Esophagus (tissue), 2 donors: ENCODE results near the gene MSL2. TPM values are rescaled to one million over a fixed set of nuclear protein-coding genes. Genes with fewer than 3 reads are reported as not detected.
A peak's percentile ranks its signal among the peaks of the same experiment; 100 is the strongest.
"Not testable (repeated sequence)": the region's sequence is repeated elsewhere in the genome, so short reads cannot be mapped to it uniquely, and the experiment has no call there.

Experiments used
- H3K27ac ChIP-seq, 2 donors: one replicate each; pipeline ENCODE4 v1.5.1; 2013; ENCODE audit warnings: low read depth in 2 of 2, mild to moderate bottlenecking in 2 of 2, inconsistent platforms in 1 of 2, low read length in 1 of 2, moderate library complexity in 1 of 2
- H3K27me3 ChIP-seq, 2 donors: one replicate each; pipeline ENCODE4 v1.6.1; 2013; ENCODE audit warnings: low read length in 2 of 2, control low read depth in 1 of 2, mild to moderate bottlenecking in 1 of 2; ENCODE audit not compliant: insufficient read depth in 2 of 2, control insufficient read depth in 1 of 2
- H3K36me3 ChIP-seq, 2 donors: one replicate each; pipeline ENCODE4 v1.6.1; 2013; ENCODE audit warnings: low read length in 1 of 2; ENCODE audit not compliant: control insufficient read depth in 2 of 2, insufficient read depth in 2 of 2
- H3K4me1 ChIP-seq, 2 donors: one replicate each; pipeline ENCODE4 v1.6.1; 2013; ENCODE audit warnings: low read length in 1 of 2; ENCODE audit not compliant: control insufficient read depth in 2 of 2, insufficient read depth in 2 of 2
- H3K4me3 ChIP-seq, 2 donors: one replicate each; pipeline ENCODE4 v1.5.1; 2013; ENCODE audit warnings: low read length in 2 of 2, mild to moderate bottlenecking in 2 of 2, low read depth in 1 of 2, moderate library complexity in 1 of 2
- H3K9me3 ChIP-seq, 2 donors: one replicate each; pipeline ENCODE4 v1.6.1; 2013; ENCODE audit warnings: mild to moderate bottlenecking in 2 of 2, low read depth in 1 of 2, low read length in 1 of 2, moderate library complexity in 1 of 2; ENCODE audit not compliant: control insufficient read depth in 2 of 2, insufficient read depth in 1 of 2
- WGBS, 2 donors: extraction: QIAGEN DNeasy Blood & Tissue Kit; methylation state at CpG; one replicate each; pipeline ENCODE4 v1.1.7; 2013; 5-methylcytosine and 5-hydroxymethylcytosine counted together
- polyA plus RNA-seq, 2 donors: library from polyadenylated mRNA; stranded (reverse); fragments of 200-250 nt; gene quantifications; one replicate each; pipeline ENCODE4 v1.2.3, GENCODE V29; 2013
- donor health status: healthy with polysubstance abuse.
- donor health status: Bipolar disorder and iron deficiency.

Gene MSL2
- polyA plus RNA-seq, 2 donors: 3.1 to 4.7 TPM

DNA sequence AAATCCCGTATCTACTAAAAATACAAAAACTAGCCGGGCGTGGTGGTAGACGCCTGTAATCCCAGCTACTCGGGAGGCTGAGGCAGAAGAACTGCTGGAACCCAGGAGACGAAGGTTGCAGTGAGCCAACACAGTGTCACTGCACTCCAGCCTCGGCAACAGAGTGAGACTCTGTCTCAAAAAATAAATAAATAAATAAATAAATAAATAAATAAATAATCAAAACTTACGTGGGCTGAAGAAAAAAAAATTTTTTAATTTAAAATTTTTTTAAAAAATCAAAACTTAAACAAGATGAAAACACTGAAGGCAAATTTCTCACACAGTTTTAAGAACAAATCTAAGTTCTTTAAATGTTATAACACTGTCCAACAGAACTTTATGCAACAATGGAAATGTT, 14.4 kb downstream of the MSL2 start:
- Histone ChIP-seq H3K4me1 (peaks cover 0 to 5% of the 10 kb centered on the region in 2 donors), H3K36me3 (no peaks in the 10 kb centered on the region), H3K27ac (no peak overlapping the region), H3K27me3 (no peaks in the 10 kb centered on the region), H3K9me3 (no peaks in the 10 kb centered on the region), H3K4me3 (no peak overlapping the region)
- 89 to 90% methylated on average over 8 of the region's 8 CpGs for WGBS, 2 donors

DNA sequence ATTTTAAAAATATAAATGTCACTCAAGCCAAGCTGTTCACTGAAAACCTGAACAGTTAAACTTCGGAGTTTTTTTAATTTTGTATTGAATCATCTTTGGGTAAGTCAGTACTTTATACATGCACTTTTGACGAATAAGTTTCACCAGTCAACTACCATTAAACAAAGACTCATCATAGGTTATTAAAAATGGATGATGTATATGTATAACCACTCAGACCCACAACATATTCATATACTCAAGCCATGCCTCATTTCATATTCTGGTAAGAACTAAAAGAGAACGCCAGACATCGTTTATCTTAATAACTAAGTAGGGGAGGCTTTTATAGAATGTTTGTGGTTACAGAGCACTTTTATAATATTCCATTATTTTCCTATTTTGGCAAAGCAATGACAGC, 18.3 kb downstream of the MSL2 start:
- no peak overlapping the region for H3K27ac ChIP-seq
- H3K4me1 ChIP-seq: peaks cover 0 to 3% of the 10 kb centered on the region in 2 donors
- 48 to 54% methylated on average over 4 of the region's 4 CpGs for WGBS, 2 donors
- H3K9me3 ChIP-seq: no peaks in the 10 kb centered on the region
- no peaks in the 10 kb centered on the region for H3K36me3 ChIP-seq
- no peaks in the 10 kb centered on the region for H3K27me3 ChIP-seq
- no peak overlapping the region for H3K4me3 ChIP-seq

DNA sequence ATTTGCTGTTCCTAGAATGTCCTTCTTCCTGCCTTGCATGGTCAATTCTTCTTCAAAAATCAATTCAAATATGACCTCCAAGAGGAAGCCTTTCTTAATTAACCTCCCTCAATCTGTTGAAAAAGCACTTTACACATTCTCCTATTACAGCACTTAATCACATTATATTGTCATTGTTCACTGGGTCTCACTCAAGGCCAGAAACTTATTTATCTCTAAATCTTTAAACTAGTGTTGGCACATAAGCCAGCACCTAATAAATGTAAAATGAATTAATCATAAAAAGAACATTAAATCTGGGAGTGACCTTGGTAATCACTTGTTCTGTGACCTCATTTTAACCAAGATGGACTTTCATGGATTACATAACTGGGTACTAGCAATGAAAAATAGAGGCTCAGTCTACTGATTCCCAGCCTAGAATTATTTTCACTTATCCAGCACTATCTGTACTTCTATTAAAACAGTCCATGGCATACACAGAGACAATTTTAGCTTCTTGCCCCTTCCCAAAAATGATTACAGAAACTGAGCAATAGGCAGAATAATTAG, 22.1 kb downstream of the MSL2 start:
- H3K27ac ChIP-seq: no peak overlapping the region
- no peaks in the 10 kb centered on the region for H3K9me3 ChIP-seq
- H3K4me3 ChIP-seq: no peak overlapping the region
- peaks cover 0 to 2% of the 10 kb centered on the region in 2 donors for H3K4me1 ChIP-seq
- H3K36me3 ChIP-seq: no peaks in the 10 kb centered on the region
- no peaks in the 10 kb centered on the region for H3K27me3 ChIP-seq

DNA sequence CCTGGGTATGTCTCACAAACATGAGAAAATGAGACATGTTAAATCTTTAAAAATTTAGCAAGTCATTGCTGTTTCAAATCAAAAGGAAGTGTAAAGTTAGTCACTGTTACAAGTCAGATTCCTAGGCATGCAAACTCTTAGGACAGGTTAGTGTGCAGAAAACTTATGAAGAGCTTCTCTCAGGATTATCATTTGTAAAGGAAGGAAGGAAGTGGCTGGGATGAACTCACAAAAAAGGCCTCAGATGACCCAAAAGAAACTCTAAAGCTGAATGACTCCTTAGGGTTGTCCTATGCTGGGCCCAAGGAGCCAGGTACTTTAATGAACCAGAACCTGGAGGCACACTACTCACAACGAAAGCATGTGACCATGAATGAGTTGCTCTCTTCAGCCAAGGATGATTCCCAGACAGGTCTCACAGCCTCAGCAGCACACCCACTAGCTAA, 25.0 kb downstream of the MSL2 start:
- 29 to 53% methylated on average over 1 of the region's 1 CpG for WGBS, 2 donors
- no peaks in the 10 kb centered on the region for H3K36me3 ChIP-seq
- H3K27me3 ChIP-seq: no peaks in the 10 kb centered on the region
- H3K4me3 ChIP-seq: no peak overlapping the region
- H3K27ac ChIP-seq: peak overlapping the region in 1 of 2 donors; percentile 24
- no peaks in the 10 kb centered on the region for H3K9me3 ChIP-seq
- peaks cover 0 to 2% of the 10 kb centered on the region in 2 donors for H3K4me1 ChIP-seq

DNA sequence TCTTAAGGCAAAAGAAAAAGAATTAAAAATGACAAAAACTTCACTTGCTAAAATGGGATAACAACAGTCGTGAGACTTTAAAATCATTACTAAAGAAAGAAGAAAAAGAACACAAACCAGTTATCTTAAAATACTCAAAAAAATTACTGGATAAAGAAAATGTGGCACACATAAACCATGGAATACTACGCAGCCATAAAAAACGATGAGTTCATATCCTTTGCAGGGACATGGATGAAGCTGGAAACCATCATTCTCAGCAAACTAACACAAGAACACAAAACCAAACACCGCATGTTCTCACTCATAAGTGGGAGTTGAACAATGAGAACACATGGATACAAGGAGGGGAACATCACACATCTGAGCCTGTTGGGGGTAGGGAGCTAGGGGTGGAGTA, 27.9 kb downstream of the MSL2 start:
- not testable (repeated sequence) for H3K9me3 ChIP-seq, H3K36me3 ChIP-seq, H3K27ac ChIP-seq, H3K4me3 ChIP-seq, H3K27me3 ChIP-seq, H3K4me1 ChIP-seq
- WGBS, 2 donors: 96 to 97% methylated on average over 4 of the region's 4 CpGs

DNA sequence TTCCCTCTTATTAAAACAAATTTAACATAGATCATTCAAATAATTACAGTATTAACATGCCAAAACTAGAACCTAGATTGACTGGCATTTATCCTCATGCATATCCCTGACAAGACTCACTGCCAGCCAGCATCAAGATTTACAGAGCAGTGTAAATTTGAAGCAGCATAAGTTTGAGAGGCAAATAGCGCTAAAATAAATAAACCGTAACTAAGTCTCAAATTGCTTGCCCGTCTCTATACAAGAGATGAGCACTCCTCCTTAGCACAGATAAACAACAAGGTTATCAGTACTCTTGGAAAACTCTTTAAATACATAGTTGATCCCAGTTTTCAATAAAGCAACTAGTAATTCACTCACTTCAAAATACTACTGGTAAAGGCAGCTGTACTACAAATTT, 29.6 kb downstream of the MSL2 start:
- peaks cover 0 to 3% of the 10 kb centered on the region in 2 donors for H3K4me1 ChIP-seq
- WGBS, 2 donors: 47 to 53% methylated on average over 3 of the region's 3 CpGs

DNA sequence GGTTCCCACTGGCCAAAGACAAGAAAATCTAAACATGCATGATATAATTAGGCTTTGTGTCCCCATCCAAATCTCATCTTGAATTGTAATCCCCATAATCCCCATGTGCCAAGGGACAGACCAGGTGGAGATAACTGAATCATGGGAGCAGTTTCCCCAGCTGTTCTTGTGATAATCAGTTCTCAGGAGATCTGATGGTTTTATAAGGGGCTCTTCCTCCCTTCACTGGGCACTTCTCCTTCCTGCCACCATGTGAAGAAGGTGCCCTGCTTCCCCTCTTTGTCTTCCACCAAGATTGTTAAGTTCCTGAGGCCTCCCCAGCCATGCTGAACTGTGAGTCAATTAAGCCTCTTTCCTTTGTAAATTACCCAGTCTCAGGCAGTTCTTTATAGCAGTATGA, 32.5 kb downstream of the MSL2 start:
- not testable (repeated sequence) for H3K27ac ChIP-seq, H3K4me1 ChIP-seq, H3K4me3 ChIP-seq, H3K9me3 ChIP-seq, H3K27me3 ChIP-seq, H3K36me3 ChIP-seq

More for the DNA sequence above, 29.6 kb downstream of the MSL2 start:
- Histone ChIP-seq H3K36me3 (no peaks in the 10 kb centered on the region), H3K27ac (no peak overlapping the region), H3K9me3 (no peaks in the 10 kb centered on the region), H3K27me3 (no peaks in the 10 kb centered on the region), H3K4me3 (no peak overlapping the region)

DNA sequence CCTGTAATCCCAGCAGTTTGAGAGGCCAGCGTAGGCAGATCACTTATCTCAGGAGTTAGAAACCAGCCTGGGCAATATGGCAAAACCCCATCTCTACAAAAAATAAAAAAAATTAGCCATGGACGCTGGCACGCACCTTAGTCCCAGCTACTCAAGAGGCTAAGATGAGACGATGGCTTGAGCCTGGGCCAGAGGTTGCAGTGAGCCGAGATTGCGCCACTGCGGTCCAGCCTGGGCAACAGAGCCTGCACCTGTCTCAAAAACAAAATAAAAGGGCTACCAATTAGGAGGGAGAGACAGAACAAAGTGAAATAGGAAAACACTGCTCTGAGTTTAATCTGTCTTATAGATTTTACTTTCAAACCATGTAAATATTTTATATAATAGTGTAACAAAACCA, 33.8 kb downstream of the MSL2 start:
- Histone ChIP-seq H3K27me3 (no peaks in the 10 kb centered on the region), H3K4me1 (peaks cover 0 to 3% of the 10 kb centered on the region in 2 donors), H3K27ac (no peak overlapping the region), H3K4me3 (no peak overlapping the region), H3K36me3 (no peaks in the 10 kb centered on the region), H3K9me3 (no peaks in the 10 kb centered on the region)
- 93 to 95% methylated on average over 7 of the region's 7 CpGs for WGBS, 2 donors

DNA sequence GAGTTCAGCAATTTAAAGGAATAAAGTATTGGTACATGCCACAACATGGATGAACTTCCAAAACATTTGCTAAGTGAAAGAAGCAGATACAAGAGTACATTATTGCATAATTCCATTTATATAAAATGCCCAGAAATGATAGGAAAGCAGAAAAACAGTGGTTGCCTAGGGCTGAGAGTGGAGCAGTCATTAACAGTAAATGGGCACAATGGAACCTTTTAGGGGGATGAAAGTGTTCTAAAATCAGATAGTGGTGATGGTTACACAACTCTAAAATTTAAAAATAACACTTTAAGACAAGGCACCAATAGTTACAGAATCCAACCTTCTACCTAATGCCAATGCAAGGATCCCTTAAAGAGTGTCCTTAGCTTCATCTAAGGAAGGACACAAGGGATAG, 34.6 kb downstream of the MSL2 start:
- Histone ChIP-seq H3K9me3 (no peaks in the 10 kb centered on the region), H3K36me3 (no peaks in the 10 kb centered on the region), H3K4me1 (peaks cover 0 to 3% of the 10 kb centered on the region in 2 donors), H3K27ac (no peak overlapping the region), H3K4me3 (no peak overlapping the region), H3K27me3 (no peaks in the 10 kb centered on the region)

DNA sequence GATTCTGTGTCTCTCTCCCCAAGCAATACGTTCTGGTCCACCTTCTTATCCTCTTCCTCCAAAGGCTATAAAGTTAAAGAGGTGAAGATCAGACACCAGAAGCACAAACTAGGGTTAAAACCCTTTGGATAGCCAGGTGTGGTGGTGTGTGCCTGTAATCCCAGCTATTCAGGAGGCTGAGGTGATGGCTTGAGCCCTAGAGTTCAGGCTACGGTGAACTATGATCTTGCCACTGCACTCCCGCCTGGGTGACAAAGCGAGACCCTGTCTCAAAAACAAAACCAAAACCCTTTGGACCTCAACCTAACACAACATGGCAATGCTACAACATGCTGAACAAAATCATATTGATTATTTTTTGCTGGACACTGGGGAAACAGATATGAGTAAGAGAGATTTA, 43.2 kb downstream of the MSL2 start:
- Histone ChIP-seq H3K36me3 (peaks cover 3 to 6% of the 10 kb centered on the region in 2 donors), H3K4me3 (no peak overlapping the region), H3K27ac (no peak overlapping the region), H3K9me3 (no peaks in the 10 kb centered on the region), H3K27me3 (no peaks in the 10 kb centered on the region), H3K4me1 (no peaks in the 10 kb centered on the region)
- 89 to 90% methylated on average over 4 of the region's 4 CpGs for WGBS, 2 donors
